K562 (cell line): ENCODE data around the gene CTDSPL. TPM values are rescaled to one million over a fixed set of nuclear protein-coding genes. Genes with fewer than 3 reads are reported as not detected.
A peak's percentile ranks its signal among the peaks of the same experiment; 100 is the strongest.

Experiments
- ADNP ChIP-seq: fragments of 200-800 bp; sonication (Bioruptor generic); IDR thresholded peaks from 2 replicates; pipeline ENCODE4 v1.6.1; 2016; ENCODE audit warnings: missing genetic modification characterization, missing compliant biosample characterization
- COPS2 ChIP-seq: fragments of 450-650 bp; conservative IDR thresholded peaks from 2 replicates; pipeline ENCODE4 v1.6.1; 2016; ENCODE audit warnings: mild to moderate bottlenecking, moderate library complexity
- KLF13 ChIP-seq: fragments of 450-650 bp; IDR thresholded peaks from 2 replicates; pipeline ENCODE4 v1.6.1; 2016; ENCODE audit warnings: missing genetic modification characterization, low read depth, mild to moderate bottlenecking, missing compliant biosample characterization, moderate library complexity, borderline replicate concordance
- MIER1 ChIP-seq: fragments of 450-650 bp; IDR thresholded peaks from 2 replicates; pipeline ENCODE4 v1.6.1; 2016; ENCODE audit warnings: antibody characterized with exemption, mild to moderate bottlenecking, low read depth
- NFE2L1 ChIP-seq: fragments of 450-650 bp; IDR thresholded peaks from 2 replicates; pipeline ENCODE4 v1.6.1; 2016; ENCODE audit warnings: missing genetic modification characterization, low read depth, mild to moderate bottlenecking, missing compliant biosample characterization, moderate library complexity, borderline replicate concordance
- PHF21A ChIP-seq: fragments of 450-650 bp; IDR thresholded peaks from 2 replicates; pipeline ENCODE4 v1.6.1; 2017; ENCODE audit warnings: low read depth, borderline replicate concordance
- RB1 ChIP-seq: fragments of 450-650 bp; IDR thresholded peaks from 2 replicates; pipeline ENCODE4 v1.6.1; 2017; ENCODE audit warnings: low read depth, mild to moderate bottlenecking
- SETDB1 ChIP-seq: IDR thresholded peaks from one replicate; pipeline ENCODE4 v1.6.1; 2012; ENCODE audit warnings: low read length, control low read depth, inconsistent platforms
- ZBTB9 ChIP-seq: fragments of 450-650 bp; formaldehyde crosslinking; IDR thresholded peaks from 2 replicates; pipeline ENCODE4 v1.4.0; 2020; ENCODE audit warnings: mild to moderate bottlenecking, moderate library complexity
- ZNF165 ChIP-seq: fragments of 250-450 bp; sonication (Bioruptor Pico); IDR thresholded peaks from 2 replicates; pipeline ENCODE4 v1.4.0; 2020; ENCODE audit warnings: borderline replicate concordance
- ZNF699 ChIP-seq: fragments of 250-450 bp; sonication (Bioruptor Pico); IDR thresholded peaks from 2 replicates; pipeline ENCODE4 v1.8.0; 2021; ENCODE audit warnings: mild to moderate bottlenecking, moderate library complexity; ENCODE audit not compliant: insufficient replicate concordance
- polyA plus RNA-seq, 8 experiments: library from polyadenylated mRNA; depleted of rRNA in 4 of 8; stranded (reverse) in 5 of 8; unstranded in 3 of 8; fragments of >200 nt; fragmentation: Nextera tagmentation in 2 of 8; fragmentation: Illumina TruSeq in 1 of 8; extraction: Ambion mirVana in 2 of 8; extraction: Trizol in 1 of 8; gene quantifications; 2 replicates each; pipeline versions ENCODE4 v1.2.1 to v1.2.3, GENCODE V29; 2011 to 2014; ENCODE audit warnings: inconsistent platforms in 1 of 8, missing spikeins in 1 of 8
- total RNA-seq, 7 experiments: library from RNA; depleted of rRNA in 6 of 7; stranded (reverse); fragments of >200 nt in 6 of 7; fragmentation: Illumina TruSeq in 2 of 7; extraction: Trizol in 2 of 7; gene quantifications; 2 replicates each; pipeline versions ENCODE4 v1.2.1 to v1.2.3, GENCODE V29; 2011 to 2021; ENCODE audit warnings: low replicate concordance in 1 of 7
- TF ChIP-seq, protein P1 (sequence below): fragments of 450-650 bp; formaldehyde crosslinking; IDR thresholded peaks from 2 replicates; pipeline ENCODE4 v1.4.0; 2020; ENCODE audit warnings: mild to moderate bottlenecking
- TF ChIP-seq, protein P2 (sequence below): fragments of 450-650 bp; IDR thresholded peaks from 2 replicates; pipeline ENCODE4 v1.6.1; 2016; ENCODE audit warnings: low read depth
- TF ChIP-seq, protein P3 (sequence below): sonication (generic); formaldehyde crosslinking; IDR thresholded peaks from 2 replicates; pipeline ENCODE4 v1.4.0; 2020; ENCODE audit warnings: mild to moderate bottlenecking, missing genetic modification reagents

The CTDSPL gene
- total and polyA plus RNA-seq, 9 of the 15 experiments (the other 6 are each of a cell fraction or from before 2014, with no cell fraction given), result 5.1 to 19.3 (median 11.3) TPM

DNA sequence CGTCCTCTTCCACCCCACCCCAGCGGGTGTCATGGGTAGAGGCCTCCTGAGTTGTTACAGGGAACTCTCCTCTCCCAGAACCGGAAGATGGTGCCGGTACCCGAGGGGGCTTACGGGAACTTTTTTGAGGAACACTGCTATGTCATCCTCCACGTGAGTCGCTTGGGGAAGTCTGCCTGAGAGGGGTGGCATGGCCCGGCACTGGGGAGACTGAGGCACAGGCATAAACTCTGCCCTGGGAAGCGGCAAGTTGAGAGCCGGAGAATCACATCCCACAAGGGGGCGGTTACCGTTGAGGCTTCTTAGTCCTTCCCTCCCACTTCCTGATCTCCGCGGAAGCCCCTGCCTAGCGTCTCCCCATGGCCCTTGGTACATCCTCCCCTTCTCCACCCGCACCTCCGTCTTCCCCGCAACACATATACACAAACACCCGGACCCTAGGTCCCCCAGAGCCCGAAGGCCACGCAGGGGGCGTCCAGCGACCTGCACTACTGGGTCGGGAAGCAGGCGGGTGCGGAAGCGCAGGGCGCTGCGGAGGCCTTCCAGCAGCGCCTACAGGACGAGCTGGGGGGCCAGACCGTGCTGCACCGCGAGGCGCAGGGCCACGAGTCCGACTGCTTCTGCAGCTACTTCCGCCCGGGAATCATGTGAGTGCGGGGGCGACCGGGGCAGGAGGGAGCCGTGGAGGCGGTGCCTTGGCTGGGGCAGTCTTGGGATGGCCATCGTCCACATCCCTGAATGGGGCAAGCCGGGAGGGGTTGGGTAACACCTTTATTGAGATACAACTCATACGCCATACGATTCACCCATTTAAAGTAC, 132.3 kb downstream of the CTDSPL start (continued):
- TF ChIP-seq COPS2 (no peak), KLF13 (tag) (peak; percentile 77), SETDB1 (no peak), RB1 (peak; percentile 78), ADNP (no peak), ZBTB9 (CRISPR knock-in tag) (peak; percentile 90), ZNF699 (CRISPR knock-in tag) (no peak), MIER1 (peak; percentile 55; the same call in 1 of the 2 replicates), ZNF165 (CRISPR knock-in tag) (no peak), NFE2L1 (tag) (no peak), PHF21A (peak; percentile 82)
- TF ChIP-seq, protein P1, sequence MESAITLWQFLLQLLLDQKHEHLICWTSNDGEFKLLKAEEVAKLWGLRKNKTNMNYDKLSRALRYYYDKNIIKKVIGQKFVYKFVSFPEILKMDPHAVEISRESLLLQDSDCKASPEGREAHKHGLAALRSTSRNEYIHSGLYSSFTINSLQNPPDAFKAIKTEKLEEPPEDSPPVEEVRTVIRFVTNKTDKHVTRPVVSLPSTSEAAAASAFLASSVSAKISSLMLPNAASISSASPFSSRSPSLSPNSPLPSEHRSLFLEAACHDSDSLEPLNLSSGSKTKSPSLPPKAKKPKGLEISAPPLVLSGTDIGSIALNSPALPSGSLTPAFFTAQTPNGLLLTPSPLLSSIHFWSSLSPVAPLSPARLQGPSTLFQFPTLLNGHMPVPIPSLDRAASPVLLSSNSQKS (CRISPR knock-in tag), result no peak; the same call in 1 of the 2 replicates
- TF ChIP-seq, protein P2, sequence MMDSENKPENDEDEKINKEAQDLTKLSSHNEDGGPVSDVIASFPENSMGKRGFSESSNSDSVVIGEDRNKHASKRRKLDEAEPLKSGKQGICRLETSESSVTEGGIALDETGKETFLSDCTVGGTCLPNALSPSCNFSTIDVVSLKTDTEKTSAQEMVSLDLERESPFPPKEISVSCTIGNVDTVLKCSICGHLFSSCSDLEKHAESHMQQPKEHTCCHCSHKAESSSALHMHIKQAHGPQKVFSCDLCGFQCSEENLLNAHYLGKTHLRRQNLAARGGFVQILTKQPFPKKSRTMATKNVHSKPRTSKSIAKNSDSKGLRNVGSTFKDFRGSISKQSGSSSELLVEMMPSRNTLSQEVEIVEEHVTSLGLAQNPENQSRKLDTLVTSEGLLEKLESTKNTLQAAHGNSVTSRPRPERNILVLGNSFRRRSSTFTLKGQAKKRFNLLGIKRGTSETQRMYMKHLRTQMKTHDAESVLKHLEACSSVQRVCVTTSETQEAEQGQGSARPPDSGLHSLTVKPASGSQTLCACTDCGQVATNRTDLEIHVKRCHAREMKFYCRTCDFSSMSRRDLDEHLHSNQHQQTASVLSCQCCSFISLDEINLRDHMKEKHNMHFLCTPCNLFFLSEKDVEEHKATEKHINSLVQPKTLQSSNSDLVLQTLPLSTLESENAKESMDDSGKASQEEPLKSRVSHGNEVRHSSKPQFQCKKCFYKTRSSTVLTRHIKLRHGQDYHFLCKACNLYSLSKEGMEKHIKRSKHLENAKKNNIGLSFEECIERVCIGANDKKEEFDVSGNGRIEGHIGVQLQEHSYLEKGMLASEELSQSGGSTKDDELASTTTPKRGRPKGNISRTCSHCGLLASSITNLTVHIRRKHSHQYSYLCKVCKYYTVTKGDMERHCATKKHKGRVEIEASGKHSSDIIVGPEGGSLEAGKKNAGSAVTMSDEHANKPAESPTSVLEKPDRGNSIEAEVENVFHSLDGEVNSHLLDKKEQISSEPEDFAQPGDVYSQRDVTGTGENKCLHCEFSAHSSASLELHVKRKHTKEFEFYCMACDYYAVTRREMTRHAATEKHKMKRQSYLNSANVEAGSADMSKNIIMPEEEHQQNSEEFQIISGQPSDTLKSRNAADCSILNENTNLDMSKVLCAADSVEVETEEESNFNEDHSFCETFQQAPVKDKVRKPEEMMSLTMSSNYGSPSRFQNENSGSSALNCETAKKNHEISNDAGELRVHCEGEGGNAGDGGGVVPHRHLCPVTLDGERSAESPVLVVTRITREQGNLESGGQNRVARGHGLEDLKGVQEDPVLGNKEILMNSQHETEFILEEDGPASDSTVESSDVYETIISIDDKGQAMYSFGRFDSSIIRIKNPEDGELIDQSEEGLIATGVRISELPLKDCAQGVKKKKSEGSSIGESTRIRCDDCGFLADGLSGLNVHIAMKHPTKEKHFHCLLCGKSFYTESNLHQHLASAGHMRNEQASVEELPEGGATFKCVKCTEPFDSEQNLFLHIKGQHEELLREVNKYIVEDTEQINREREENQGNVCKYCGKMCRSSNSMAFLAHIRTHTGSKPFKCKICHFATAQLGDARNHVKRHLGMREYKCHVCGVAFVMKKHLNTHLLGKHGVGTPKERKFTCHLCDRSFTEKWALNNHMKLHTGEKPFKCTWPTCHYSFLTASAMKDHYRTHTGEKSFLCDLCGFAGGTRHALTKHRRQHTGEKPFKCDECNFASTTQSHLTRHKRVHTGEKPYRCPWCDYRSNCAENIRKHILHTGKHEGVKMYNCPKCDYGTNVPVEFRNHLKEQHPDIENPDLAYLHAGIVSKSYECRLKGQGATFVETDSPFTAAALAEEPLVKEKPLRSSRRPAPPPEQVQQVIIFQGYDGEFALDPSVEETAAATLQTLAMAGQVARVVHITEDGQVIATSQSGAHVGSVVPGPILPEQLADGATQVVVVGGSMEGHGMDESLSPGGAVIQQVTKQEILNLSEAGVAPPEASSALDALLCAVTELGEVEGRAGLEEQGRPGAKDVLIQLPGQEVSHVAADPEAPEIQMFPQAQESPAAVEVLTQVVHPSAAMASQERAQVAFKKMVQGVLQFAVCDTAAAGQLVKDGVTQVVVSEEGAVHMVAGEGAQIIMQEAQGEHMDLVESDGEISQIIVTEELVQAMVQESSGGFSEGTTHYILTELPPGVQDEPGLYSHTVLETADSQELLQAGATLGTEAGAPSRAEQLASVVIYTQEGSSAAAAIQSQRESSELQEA, result no peak
- TF ChIP-seq, protein P3, sequence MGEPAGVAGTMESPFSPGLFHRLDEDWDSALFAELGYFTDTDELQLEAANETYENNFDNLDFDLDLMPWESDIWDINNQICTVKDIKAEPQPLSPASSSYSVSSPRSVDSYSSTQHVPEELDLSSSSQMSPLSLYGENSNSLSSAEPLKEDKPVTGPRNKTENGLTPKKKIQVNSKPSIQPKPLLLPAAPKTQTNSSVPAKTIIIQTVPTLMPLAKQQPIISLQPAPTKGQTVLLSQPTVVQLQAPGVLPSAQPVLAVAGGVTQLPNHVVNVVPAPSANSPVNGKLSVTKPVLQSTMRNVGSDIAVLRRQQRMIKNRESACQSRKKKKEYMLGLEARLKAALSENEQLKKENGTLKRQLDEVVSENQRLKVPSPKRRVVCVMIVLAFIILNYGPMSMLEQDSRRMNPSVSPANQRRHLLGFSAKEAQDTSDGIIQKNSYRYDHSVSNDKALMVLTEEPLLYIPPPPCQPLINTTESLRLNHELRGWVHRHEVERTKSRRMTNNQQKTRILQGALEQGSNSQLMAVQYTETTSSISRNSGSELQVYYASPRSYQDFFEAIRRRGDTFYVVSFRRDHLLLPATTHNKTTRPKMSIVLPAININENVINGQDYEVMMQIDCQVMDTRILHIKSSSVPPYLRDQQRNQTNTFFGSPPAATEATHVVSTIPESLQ (CRISPR knock-in tag), result no peak
